COR-L47 (cell line): ENCODE data around the gene SLC25A6.
"Not testable (repeated sequence)": the region's sequence is repeated elsewhere in the genome, so short reads cannot be mapped to it uniquely, and the experiment has no call there.

Source experiments
- DNase-seq: peaks from one replicate; lab custom pipeline; 2025; lab: John Stamatoyannopoulos, UW

The SLC25A6 gene

GRCh38 chrX:1412551-1413161, 20.7 kb upstream of the SLC25A6 start:
- DNase-seq, result no peak

GRCh38 chrX:1411326-1411725, 19.4 kb upstream of the SLC25A6 start:
- DNase-seq, result no peak

- no peak for DNase-seq
These were observed 15.1 kb upstream of the SLC25A6 start for GRCh38 chrX:1407035-1407434.

GRCh38 chrX:1405769-1406168, 13.9 kb upstream of the SLC25A6 start:
- not testable (repeated sequence) for DNase-seq

- not testable (repeated sequence) for DNase-seq
These were observed 12.0 kb upstream of the SLC25A6 start for GRCh38 chrX:1403867-1404266.

GRCh38 chrX:1403228-1403627, 11.3 kb upstream of the SLC25A6 start:
- no peak for DNase-seq

GRCh38 chrX:1401611-1402430, 9.9 kb upstream of the SLC25A6 start:
- no peak for DNase-seq

- DNase-seq, result no peak
These were observed 9.0 kb upstream of the SLC25A6 start for GRCh38 chrX:1400742-1401471.

GRCh38 chrX:1400049-1400448, 8.1 kb upstream of the SLC25A6 start:
- DNase-seq, result no peak

- no peak for DNase-seq
These were observed 6.8 kb upstream of the SLC25A6 start for GRCh38 chrX:1398431-1399340.

- DNase-seq, result no peak
These were observed 5.7 kb upstream of the SLC25A6 start for GRCh38 chrX:1397441-1398270.

GRCh38 chrX:1397001-1397400, 5.1 kb upstream of the SLC25A6 start:
- no peak for DNase-seq

- DNase-seq, result no peak
These were observed 3.8 kb upstream of the SLC25A6 start for GRCh38 chrX:1395646-1396216.

GRCh38 chrX:1394731-1395501, 3.0 kb upstream of the SLC25A6 start:
- no peak for DNase-seq

GRCh38 chrX:1393871-1394615, 2.1 kb upstream of the SLC25A6 start:
- DNase-seq, result no peak

- no peak for DNase-seq
These were observed 609 bp upstream of the SLC25A6 start for GRCh38 chrX:1392376-1393068.

GRCh38 chrX:1391370-1391706, 575 bp downstream of the SLC25A6 start:
- DNase-seq, result no peak

GRCh38 chrX:1390621-1391369, 1.1 kb downstream of the SLC25A6 start:
- DNase-seq, result no peak
